Stomach (tissue), 9 donors: Measurements from ENCODE around the gene DIS3L2. TPM values are rescaled to one million over a fixed set of nuclear protein-coding genes. Genes with fewer than 3 reads are reported as not detected.

Source experiments
- DNase-seq, 2 donors: peaks; one replicate each; pipeline versions ENCODE4 v3.0.0 to v3.0.0-alpha.2; 2013 to 2019
- H3K27ac ChIP-seq, 5 donors: fragments of 200-600 bp in 4 of 5; sonication (generic) in 4 of 5; one replicate each; pipeline ENCODE4 v1.5.1; 2013 to 2019; ENCODE audit warnings: mild to moderate bottlenecking in 1 of 5, moderate library complexity in 1 of 5
- H3K27me3 ChIP-seq, 3 donors: fragments of 200-600 bp; sonication (generic); one replicate each; pipeline ENCODE4 v1.5.1; 2017 to 2019; ENCODE audit warnings: mixed run types in 1 of 3
- H3K36me3 ChIP-seq, 4 donors: fragments of 200-600 bp; sonication (generic); 1 replicate in 3 of 4; 2 replicates in 1 of 4; pipeline ENCODE4 v1.5.1; 2016 to 2019
- H3K4me1 ChIP-seq, 4 donors: fragments of 200-600 bp; sonication (generic); one replicate each; pipeline ENCODE4 v1.5.1; 2016 to 2019
- H3K4me3 ChIP-seq, 4 donors: fragments of 200-600 bp; sonication (generic) in 3 of 4; one replicate each; pipeline ENCODE4 v1.5.1; 2016 to 2019; ENCODE audit warnings: mild to moderate bottlenecking in 1 of 4
- H3K9me3 ChIP-seq, 4 donors: fragments of 200-600 bp; sonication (generic); one replicate each; pipeline ENCODE4 v1.5.1; 2016 to 2019
- EP300 ChIP-seq: sonication (generic); formaldehyde crosslinking; IDR thresholded peaks from one replicate; pipeline ENCODE4 v1.6.1; 2017; ENCODE audit warnings: antibody characterized with exemption
- POLR2A ChIP-seq, 4 donors: fragments of 450-650 bp; IDR thresholded peaks; one replicate each; pipeline ENCODE4 v1.6.1; 2016; ENCODE audit warnings: antibody characterized with exemption in 4 of 4, control low read depth in 2 of 4, mild to moderate bottlenecking in 1 of 4, moderate library complexity in 1 of 4
- POLR2AphosphoS5 ChIP-seq, 3 donors: sonication (generic); formaldehyde crosslinking; IDR thresholded peaks; one replicate each; pipeline ENCODE4 v1.6.1; 2016; ENCODE audit warnings: antibody characterized with exemption in 3 of 3
- WGBS, 5 donors: extraction: QIAGEN DNeasy Blood & Tissue Kit in 3 of 5; methylation state at CpG; one replicate each; pipeline versions ENCODE4 v1.1.5 to v1.1.7; 2013 to 2018; 5-methylcytosine and 5-hydroxymethylcytosine counted together
- intact Hi-C: fragments of 100-400 bp; cut with DNase I; formaldehyde crosslinking; loops from one replicate; pipeline ENCODE4 v1.15.1; 2023; ENCODE audit warnings: low total_unique reads
- polyA plus RNA-seq, 3 donors: library from polyadenylated mRNA; stranded (reverse); fragments of 200-250 nt; gene quantifications; one replicate each; pipeline ENCODE4 v1.2.3, GENCODE V29; 2013
- total RNA-seq, 5 donors: library from RNA; depleted of rRNA; stranded (reverse); fragments of >200 nt; gene quantifications; one replicate each; pipeline versions ENCODE4 v1.1.0 to v1.2.3, GENCODE V29; 2014 to 2016
- TF ChIP-seq, protein P1 (sequence below), 7 experiments: fragments of 450-650 bp in 4 of 7; fragments of 200-600 bp in 3 of 7; sonication (generic) in 3 of 7; IDR thresholded peaks; one replicate each; pipeline ENCODE4 v1.5.1; 2016 to 2019; ENCODE audit warnings: antibody characterized with exemption in 7 of 7, control low read depth in 2 of 7, mild to moderate bottlenecking in 1 of 7
- donor health status: healthy with polysubstance abuse.
- donor health status: Bipolar disorder and iron deficiency.
- donor health status: healthy.

The DIS3L2 gene
- total and polyA plus RNA-seq, 8 donors = 10.4 to 124 (median 26.8) TPM

DNA sequence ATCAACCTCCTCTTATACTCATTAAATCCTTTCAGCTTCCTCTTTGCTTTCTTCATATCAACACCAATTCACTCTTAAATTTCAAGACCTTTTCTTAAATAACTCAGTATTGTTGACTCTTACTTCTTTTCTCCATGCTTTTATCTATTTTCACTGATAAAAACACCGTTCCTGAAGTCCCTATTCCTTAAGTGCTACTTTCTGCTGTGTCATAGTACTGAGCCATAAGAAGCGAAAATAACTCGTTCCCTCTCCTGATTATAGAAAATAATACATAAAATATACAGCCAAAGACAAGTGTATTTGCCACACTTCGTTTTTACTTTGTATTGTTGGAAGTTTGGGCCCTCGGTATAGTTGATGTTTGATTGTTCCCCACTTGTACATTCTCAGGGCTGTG is 181.0 kb downstream of the DIS3L2 start:
- Histone ChIP-seq H3K27ac (no peak overlapping the region), H3K4me3 (no peak overlapping the region), H3K36me3 (peaks cover 0 to 13% (median 5%) of the 10 kb centered on the region in 4 donors), H3K4me1 (no peaks in the 10 kb centered on the region), H3K9me3 (no peaks in the 10 kb centered on the region), H3K27me3 (no peaks in the 10 kb centered on the region)
- intact Hi-C loops = no loop called here
- TF ChIP-seq POLR2AphosphoS5 (IDR thresholded peaks at IDR 0.05) (no peak), EP300 (no peak), POLR2A (IDR thresholded peaks at IDR 0.05) (no peak)
- TF ChIP-seq, protein P1, sequence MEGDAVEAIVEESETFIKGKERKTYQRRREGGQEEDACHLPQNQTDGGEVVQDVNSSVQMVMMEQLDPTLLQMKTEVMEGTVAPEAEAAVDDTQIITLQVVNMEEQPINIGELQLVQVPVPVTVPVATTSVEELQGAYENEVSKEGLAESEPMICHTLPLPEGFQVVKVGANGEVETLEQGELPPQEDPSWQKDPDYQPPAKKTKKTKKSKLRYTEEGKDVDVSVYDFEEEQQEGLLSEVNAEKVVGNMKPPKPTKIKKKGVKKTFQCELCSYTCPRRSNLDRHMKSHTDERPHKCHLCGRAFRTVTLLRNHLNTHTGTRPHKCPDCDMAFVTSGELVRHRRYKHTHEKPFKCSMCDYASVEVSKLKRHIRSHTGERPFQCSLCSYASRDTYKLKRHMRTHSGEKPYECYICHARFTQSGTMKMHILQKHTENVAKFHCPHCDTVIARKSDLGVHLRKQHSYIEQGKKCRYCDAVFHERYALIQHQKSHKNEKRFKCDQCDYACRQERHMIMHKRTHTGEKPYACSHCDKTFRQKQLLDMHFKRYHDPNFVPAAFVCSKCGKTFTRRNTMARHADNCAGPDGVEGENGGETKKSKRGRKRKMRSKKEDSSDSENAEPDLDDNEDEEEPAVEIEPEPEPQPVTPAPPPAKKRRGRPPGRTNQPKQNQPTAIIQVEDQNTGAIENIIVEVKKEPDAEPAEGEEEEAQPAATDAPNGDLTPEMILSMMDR (IDR thresholded peaks at IDR 0.05) = no peak
- WGBS, 5 donors = 79 to 88% (median 85%) methylated on average over 5 of the region's 5 CpGs
- DNase-seq = no peak

DNA sequence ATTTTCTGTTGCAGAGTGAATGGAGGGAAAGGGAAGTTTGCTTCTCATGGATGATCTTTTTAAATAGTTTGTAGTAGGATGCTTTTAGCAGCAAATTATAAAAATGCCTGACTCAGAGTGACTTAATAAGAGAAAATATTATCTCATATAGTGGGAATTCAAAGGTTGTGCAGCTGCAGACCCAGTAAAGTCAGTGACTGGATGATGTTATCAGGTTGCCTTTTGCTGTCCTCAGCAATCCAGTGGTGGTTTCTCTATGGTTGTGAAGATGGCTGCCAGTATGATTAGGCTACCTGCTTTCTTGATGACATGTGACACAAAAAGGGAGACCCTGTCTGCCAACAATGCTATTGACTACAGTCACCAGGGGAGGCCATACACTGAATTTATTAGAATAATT is 184.8 kb downstream of the DIS3L2 start:
- intact Hi-C loops = no loop called here
- no peak for DNase-seq
- H3K9me3 ChIP-seq = no peaks in the 10 kb centered on the region
- TF ChIP-seq, protein P1 (IDR thresholded peaks at IDR 0.05) = no peak
- TF ChIP-seq POLR2A (IDR thresholded peaks at IDR 0.05) = no peak
- TF ChIP-seq EP300 = no peak
- TF ChIP-seq POLR2AphosphoS5 (IDR thresholded peaks at IDR 0.05) = no peak
- H3K36me3 ChIP-seq = peaks cover 0 to 13% (median 5%) of the 10 kb centered on the region in 4 donors
- H3K27me3 ChIP-seq = no peaks in the 10 kb centered on the region
- no peak overlapping the region for H3K27ac ChIP-seq
- H3K4me3 ChIP-seq = no peak overlapping the region
- H3K4me1 ChIP-seq = no peaks in the 10 kb centered on the region

DNA sequence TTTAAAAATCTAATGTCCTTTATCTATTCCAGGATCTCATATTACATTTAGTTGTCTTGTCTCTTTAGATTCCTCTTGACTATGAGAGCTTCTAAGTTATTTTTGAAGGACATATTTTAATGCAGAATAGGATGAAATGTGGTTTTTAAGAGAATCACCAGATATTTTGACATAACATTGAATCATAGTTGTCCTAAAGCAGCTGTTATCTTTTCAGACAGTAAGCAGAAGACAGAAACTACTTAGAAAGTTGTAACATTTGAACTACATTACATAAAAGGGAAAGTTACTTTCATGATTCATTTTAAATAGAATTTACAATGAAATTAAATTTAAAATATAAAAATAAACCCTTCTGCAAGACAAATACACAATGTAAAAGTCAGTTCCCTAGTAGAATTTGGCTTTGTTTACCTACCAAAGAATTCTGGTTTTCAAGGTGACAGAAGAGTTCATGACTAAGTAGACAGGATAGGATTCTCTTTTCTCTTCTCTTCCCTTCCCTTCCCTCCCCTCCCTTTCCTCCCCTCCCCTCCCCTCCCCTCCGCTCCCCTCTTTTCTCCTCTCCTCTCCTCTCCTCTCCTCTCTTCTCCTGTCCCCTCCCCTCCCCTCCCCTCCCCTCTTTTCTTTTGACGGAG is 186.0 kb downstream of the DIS3L2 start:
- Histone ChIP-seq H3K27me3 (no peaks in the 10 kb centered on the region), H3K4me3 (no peak overlapping the region), H3K9me3 (no peaks in the 10 kb centered on the region), H3K4me1 (no peaks in the 10 kb centered on the region), H3K27ac (no peak overlapping the region), H3K36me3 (peaks cover 0 to 13% (median 5%) of the 10 kb centered on the region in 4 donors)
- intact Hi-C loops = no loop called here
- WGBS, 5 donors = 96 to 100% (median 98%) methylated on average over 2 of the region's 2 CpGs
- TF ChIP-seq POLR2AphosphoS5 (IDR thresholded peaks at IDR 0.05) (no peak), POLR2A (IDR thresholded peaks at IDR 0.05) (no peak), EP300 (no peak)
- TF ChIP-seq, protein P1 (IDR thresholded peaks at IDR 0.05) = no peak
- no peak for DNase-seq

DNA sequence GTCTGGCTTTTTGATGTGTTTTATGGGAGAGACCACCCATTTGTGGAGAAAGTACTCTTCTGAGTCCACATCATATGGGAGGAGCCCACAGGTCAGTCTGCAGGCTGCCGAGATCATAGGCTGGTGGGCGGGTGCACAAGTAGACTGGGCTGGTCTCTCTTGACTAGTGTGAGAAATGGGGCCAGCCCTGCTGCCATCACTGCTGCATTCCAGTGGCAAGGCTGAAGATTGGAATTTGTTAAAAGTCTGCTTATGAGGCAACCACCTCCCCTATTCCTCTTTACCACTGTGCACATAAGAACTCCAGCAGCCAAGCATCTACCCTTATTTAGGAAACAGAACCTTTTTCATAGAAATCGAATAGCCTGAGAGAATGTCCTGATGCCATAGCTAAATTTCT is 200.7 kb downstream of the DIS3L2 start:
- Histone ChIP-seq H3K9me3 (no peaks in the 10 kb centered on the region), H3K27ac (no peak overlapping the region), H3K36me3 (peaks cover 0 to 75% (median 60%) of the 10 kb centered on the region in 4 donors), H3K4me3 (no peak overlapping the region), H3K27me3 (no peaks in the 10 kb centered on the region), H3K4me1 (no peaks in the 10 kb centered on the region)
- intact Hi-C loops = no loop called here
- no peak for DNase-seq
- 90 to 98% (median 94%) methylated on average over 3 of the region's 3 CpGs for WGBS, 5 donors
- TF ChIP-seq, protein P1 (IDR thresholded peaks at IDR 0.05) = no peak
